Naive thymus-derived CD4-positive, alpha-beta T cell (primary cell): ENCODE data around the gene BCKDHA. TPM values are rescaled to one million over a fixed set of nuclear protein-coding genes. Genes with fewer than 3 reads are reported as not detected.

Experiments used
- ATAC-seq: fragments of 150-1000 bp; cut with Tn5 transposase; 2 replicates; pipeline ENCODE4 v1.10.0; 2021; ENCODE audit warnings: mild to moderate bottlenecking, moderate library complexity
- CTCF ChIA-PET: fragments of 350-600 bp; sonication (Branson Sonifier 250); formaldehyde crosslinking; loops from one replicate; lab custom pipeline; 2021; ENCODE audit warnings: antibody characterized with exemption; lab: Charles Lee
- POLR2A ChIA-PET: fragments of 350-600 bp; sonication (Branson Sonifier 250); formaldehyde crosslinking; loops from one replicate; lab custom pipeline; 2021; ENCODE audit warnings: antibody characterized with exemption, inconsistent platforms; lab: Charles Lee
- DNase-seq, 9 donors: peaks; one replicate each; pipeline versions ENCODE4 v3.0.0 to v3.0.0-alpha.2; 2020 to 2022; ENCODE audit warnings: mixed read lengths in 1 of 9
- H3K27ac ChIP-seq: one replicate; pipeline ENCODE4 v1.7.0; 2013; ENCODE audit warnings: mild to moderate bottlenecking, low read depth, low read length, moderate library complexity
- H3K27me3 ChIP-seq, 2 donors: one replicate each; pipeline ENCODE4 v1.7.0; 2013; ENCODE audit warnings: low read length in 2 of 2, mild to moderate bottlenecking in 2 of 2, moderate library complexity in 2 of 2; ENCODE audit not compliant: control insufficient read depth in 2 of 2, insufficient read depth in 2 of 2
- H3K36me3 ChIP-seq, 3 experiments: 1 replicate in 2 of 3; 2 replicates in 1 of 3; pipeline ENCODE4 v1.7.0; 2013; ENCODE audit warnings: low read length in 3 of 3, mild to moderate bottlenecking in 3 of 3, moderate library complexity in 1 of 3; ENCODE audit not compliant: insufficient read depth in 3 of 3, control insufficient read depth in 2 of 3
- H3K4me1 ChIP-seq, 2 donors: one replicate each; pipeline ENCODE4 v1.7.0; 2013; ENCODE audit warnings: low read length in 2 of 2, mild to moderate bottlenecking in 2 of 2, moderate library complexity in 1 of 2; ENCODE audit not compliant: control insufficient read depth in 2 of 2, insufficient read depth in 2 of 2
- H3K4me3 ChIP-seq: 2 replicates; pipeline ENCODE4 v1.7.0; 2013; ENCODE audit warnings: mild to moderate bottlenecking, low read length
- H3K9me3 ChIP-seq, 3 experiments: 1 replicate in 2 of 3; 2 replicates in 1 of 3; pipeline ENCODE4 v1.7.0; 2013; ENCODE audit warnings: low read length in 3 of 3; ENCODE audit not compliant: control insufficient read depth in 2 of 3
- H3K27ac Mint-ChIP-seq, 9 donors: one replicate each; pipeline ENCODE4 v1.8.0; 2020 to 2022; ENCODE audit warnings: mixed read lengths in 9 of 9, mild to moderate bottlenecking in 8 of 9, moderate library complexity in 5 of 9, inconsistent platforms in 2 of 9
- H3K27me3 Mint-ChIP-seq, 5 donors: one replicate each; pipeline ENCODE4 v1.8.0; 2021 to 2022; ENCODE audit warnings: mixed read lengths in 5 of 5, mild to moderate bottlenecking in 1 of 5
- H3K36me3 Mint-ChIP-seq, 5 donors: one replicate each; pipeline ENCODE4 v1.8.0; 2020 to 2022; ENCODE audit warnings: mixed read lengths in 5 of 5, mild to moderate bottlenecking in 3 of 5, inconsistent platforms in 1 of 5
- H3K4me1 Mint-ChIP-seq, 7 donors: one replicate each; pipeline ENCODE4 v1.8.0; 2020 to 2022; ENCODE audit warnings: mixed read lengths in 7 of 7, mild to moderate bottlenecking in 3 of 7, inconsistent platforms in 1 of 7
- H3K4me3 Mint-ChIP-seq, 10 donors: one replicate each; pipeline ENCODE4 v1.8.0; 2020 to 2022; ENCODE audit warnings: mild to moderate bottlenecking in 10 of 10, mixed read lengths in 10 of 10, moderate library complexity in 6 of 10, inconsistent platforms in 2 of 10
- H3K9me3 Mint-ChIP-seq, 11 donors: one replicate each; pipeline ENCODE4 v1.8.0; 2020 to 2022; ENCODE audit warnings: mixed read lengths in 11 of 11, mild to moderate bottlenecking in 4 of 11, inconsistent platforms in 1 of 11, moderate library complexity in 1 of 11
- intact Hi-C, 2 donors: fragments of 100-400 bp; cut with micrococcal nuclease; formaldehyde crosslinking; loops; one replicate each; pipeline ENCODE4 v1.15.1; 2023
- polyA plus RNA-seq, 2 donors: library from polyadenylated mRNA; unstranded; fragments of 300-500 nt; fragmentation: Illumina TruSeq; gene quantifications; one replicate each; pipeline ENCODE4 v1.2.3, GENCODE V29; 2021
- total RNA-seq, 6 experiments: library from RNA in 5 of 6; stranded (reverse) in 5 of 6; gene quantifications; 1 replicate in 5 of 6; 2 replicates in 1 of 6; pipeline ENCODE4 v1.2.3 and lab custom pipeline; 2021 to 2026

Gene BCKDHA
- total and polyA plus RNA-seq, 7 experiments from 2014 or later: 19.4 to 55.9 (median 21.4) TPM

DNA sequence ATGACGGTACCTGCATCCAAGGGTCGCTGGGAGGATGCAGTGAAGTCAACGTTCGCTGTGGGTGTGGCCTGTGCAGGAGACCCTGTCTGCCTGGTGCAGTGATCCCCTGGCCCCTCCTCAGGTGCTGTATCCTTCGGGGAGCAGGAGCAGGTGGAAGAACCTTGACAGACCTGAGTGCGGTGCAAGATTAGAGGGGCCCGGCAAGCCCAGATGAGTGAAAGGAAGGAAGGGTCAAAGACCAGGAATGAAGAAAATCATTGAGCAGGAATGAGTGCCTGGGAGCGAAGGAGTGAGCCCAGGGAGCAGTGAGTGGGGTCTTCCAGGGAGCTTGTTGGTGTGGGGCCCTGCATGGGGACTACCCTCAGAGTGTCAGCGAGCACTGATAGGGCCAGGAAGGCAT, 16.8 kb downstream of the BCKDHA start:
- Mint-ChIP-seq H3K9me3 (no peaks in the 10 kb centered on the region), H3K4me3 (no peak overlapping the region), H3K27me3 (no peaks in the 10 kb centered on the region), H3K27ac (no peak overlapping the region), H3K4me1 (peaks cover 0 to 16% (median 7%) of the 10 kb centered on the region in 7 donors), H3K36me3 (peaks cover 6 to 34% (median 8%) of the 10 kb centered on the region in 5 donors)
- DNase-seq (no peak), ATAC-seq (no peak)
- H3K27ac ChIP-seq: no peak overlapping the region
- peaks cover 0 to 4% of the 10 kb centered on the region in 2 donors for H3K4me1 ChIP-seq
- peaks cover 0 to 79% (median 3%) of the 10 kb centered on the region in 3 experiments for H3K36me3 ChIP-seq
- no peak overlapping the region for H3K4me3 ChIP-seq
- H3K27me3 ChIP-seq: no peaks in the 10 kb centered on the region
- ChIA-PET CTCF (interaction anchor here (0.9 kb wide), 1 partner anchor 156 kb away, joined by 3 read pairs; no protein-coding TSS in a partner anchor), POLR2A (interaction anchor here (0.5 kb wide), 1 partner anchor 981 kb away, joined by 3 read pairs; no protein-coding TSS in a partner anchor)
- no peaks in the 10 kb centered on the region for H3K9me3 ChIP-seq
- intact Hi-C loops: no loop called here

DNA sequence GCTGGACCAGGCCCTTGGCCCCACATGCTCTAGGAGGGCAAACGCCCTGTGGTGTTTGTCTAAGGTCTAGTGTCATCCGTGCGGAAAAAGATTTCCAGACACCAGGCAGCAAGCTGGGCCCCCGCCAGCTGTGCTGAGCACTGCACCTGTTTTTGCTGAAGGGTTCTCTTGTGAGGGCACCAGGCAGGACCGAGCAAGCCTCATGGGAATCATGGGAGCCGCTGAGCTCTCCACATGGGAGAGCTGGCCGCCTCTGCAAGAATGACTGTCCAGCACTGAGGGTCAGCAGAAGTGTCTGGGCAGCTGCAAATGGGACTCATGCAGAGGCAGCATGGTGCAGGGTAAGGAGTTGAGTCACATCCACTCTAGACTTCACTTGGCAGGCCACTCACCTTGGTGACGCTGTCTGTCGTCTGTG, 17.5 kb downstream of the BCKDHA start:
- Mint-ChIP-seq H3K4me1 (peaks cover 0 to 12% (median 1%) of the 10 kb centered on the region in 7 donors), H3K27ac (no peak overlapping the region), H3K36me3 (peaks cover 6 to 39% (median 8%) of the 10 kb centered on the region in 5 donors), H3K27me3 (no peaks in the 10 kb centered on the region), H3K9me3 (no peaks in the 10 kb centered on the region), H3K4me3 (no peak overlapping the region)
- ATAC-seq (no peak), DNase-seq (no peak)
- CTCF ChIA-PET: interaction anchor here (0.9 kb wide), 1 partner anchor 156 kb away, joined by 3 read pairs; no protein-coding TSS in a partner anchor
- H3K36me3 ChIP-seq: peaks cover 0 to 86% (median 3%) of the 10 kb centered on the region in 3 experiments
- POLR2A ChIA-PET: interaction anchor here (0.5 kb wide), 1 partner anchor 982 kb away, joined by 3 read pairs; no protein-coding TSS in a partner anchor
- no peaks in the 10 kb centered on the region for H3K9me3 ChIP-seq
- H3K4me3 ChIP-seq: no peak overlapping the region
- H3K27ac ChIP-seq: no peak overlapping the region
- intact Hi-C loops: no loop called here
- no peaks in the 10 kb centered on the region for H3K27me3 ChIP-seq
- peaks cover 0 to under 1% of the 10 kb centered on the region in 2 donors for H3K4me1 ChIP-seq

DNA sequence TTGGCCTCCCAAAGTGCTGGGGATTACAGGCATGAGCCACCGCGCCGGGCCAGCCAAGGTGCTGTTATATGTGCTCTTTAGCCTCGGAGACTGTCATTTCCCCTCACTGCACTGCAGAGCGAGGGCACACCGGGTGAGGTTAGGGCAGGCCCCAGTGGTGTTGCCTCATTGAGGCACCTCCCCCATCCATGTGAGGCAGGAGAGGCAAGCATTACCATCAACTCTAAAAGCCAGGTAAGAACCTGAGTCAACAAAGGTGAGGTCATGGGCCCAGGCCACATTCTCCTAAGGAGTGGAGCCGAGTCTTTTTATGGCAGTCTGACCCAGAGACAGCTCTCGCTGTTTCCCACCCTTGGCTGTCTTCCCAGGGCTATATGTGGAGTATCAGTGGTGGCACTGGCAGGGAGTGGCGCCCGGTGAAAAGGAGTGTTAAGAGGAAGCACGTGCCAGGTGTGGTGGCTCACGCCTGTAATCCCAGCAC, 18.6 kb downstream of the BCKDHA start:
- Histone ChIP-seq H3K4me1 (no peaks in the 10 kb centered on the region), H3K36me3 (peaks cover 3 to 90% (median 6%) of the 10 kb centered on the region in 3 experiments), H3K4me3 (no peak overlapping the region), H3K27ac (no peak overlapping the region), H3K9me3 (no peaks in the 10 kb centered on the region), H3K27me3 (no peaks in the 10 kb centered on the region)
- Mint-ChIP-seq H3K27me3 (no peaks in the 10 kb centered on the region), H3K36me3 (peaks cover 6 to 39% (median 10%) of the 10 kb centered on the region in 5 donors), H3K4me3 (no peak overlapping the region), H3K9me3 (peaks cover 0 to under 1% (median 0%) of the 10 kb centered on the region in 11 donors), H3K27ac (no peak overlapping the region), H3K4me1 (peaks cover 0 to 10% (median 0%) of the 10 kb centered on the region in 7 donors)
- no peak for DNase-seq
- POLR2A ChIA-PET: no interaction called here
- no peak for ATAC-seq
- CTCF ChIA-PET: no interaction called here
- intact Hi-C loops: no loop called here

DNA sequence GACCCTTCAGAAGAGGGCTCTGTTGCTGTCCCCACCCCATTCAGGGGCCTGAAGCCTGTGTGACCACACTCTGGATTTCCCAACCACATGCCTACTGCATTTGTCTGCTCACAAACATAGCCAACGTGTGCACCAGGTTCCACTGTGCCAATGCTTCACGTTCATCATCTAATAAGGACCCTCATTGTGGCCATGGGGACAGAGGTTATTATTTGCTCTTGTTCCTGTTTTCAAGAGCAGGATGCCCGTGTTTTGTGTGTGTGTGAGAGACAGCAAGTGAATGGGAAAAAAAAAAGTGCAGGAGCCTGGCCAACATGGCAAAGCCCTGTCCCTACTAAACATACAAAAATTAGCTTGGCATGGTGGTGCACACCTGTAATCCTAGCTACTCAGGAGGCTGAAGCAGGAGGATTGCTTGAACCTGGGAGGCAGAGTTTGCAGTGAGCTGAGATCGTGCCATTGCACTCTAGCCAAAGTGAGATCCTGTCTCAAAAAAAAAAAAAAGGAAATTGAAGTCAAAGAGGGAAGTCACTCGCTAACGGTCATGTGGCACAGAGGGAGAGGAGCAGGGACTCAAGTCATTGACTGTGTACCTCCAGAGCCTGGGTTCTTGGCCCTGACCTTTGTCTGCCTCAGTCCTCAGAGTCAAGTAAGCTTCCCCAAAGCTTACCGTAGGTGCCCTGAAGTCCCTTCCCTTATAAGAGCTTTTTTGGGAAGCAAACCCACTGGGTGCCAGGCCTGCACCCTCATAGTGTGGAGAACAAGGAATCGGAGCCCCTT, 22.7 kb downstream of the BCKDHA start:
- Mint-ChIP-seq H3K9me3 (peaks cover 0 to 1% (median 0%) of the 10 kb centered on the region in 11 donors), H3K27ac (no peak overlapping the region), H3K4me1 (peaks cover 0 to 3% (median 0%) of the 10 kb centered on the region in 7 donors), H3K27me3 (no peaks in the 10 kb centered on the region), H3K4me3 (no peak overlapping the region), H3K36me3 (peaks cover 0 to 38% (median 12%) of the 10 kb centered on the region in 5 donors)
- ATAC-seq (peak; percentile 81), DNase-seq (no peak)
- Histone ChIP-seq H3K36me3 (peaks cover 3 to 92% (median 14%) of the 10 kb centered on the region in 3 experiments), H3K9me3 (no peaks in the 10 kb centered on the region), H3K4me3 (no peak overlapping the region), H3K27ac (no peak overlapping the region), H3K4me1 (no peaks in the 10 kb centered on the region), H3K27me3 (no peaks in the 10 kb centered on the region)
- ChIA-PET POLR2A (interaction anchor here (0.6 kb wide), 1 partner anchor 24 kb away, joined by 3 read pairs; no protein-coding TSS in a partner anchor), CTCF (interaction anchor here (1.1 to 1.3 kb wide), 2 partner anchors 29 to 149 kb away, joined by 4 to 7 read pairs; no protein-coding TSS in a partner anchor)
- intact Hi-C loops: no loop called here

DNA sequence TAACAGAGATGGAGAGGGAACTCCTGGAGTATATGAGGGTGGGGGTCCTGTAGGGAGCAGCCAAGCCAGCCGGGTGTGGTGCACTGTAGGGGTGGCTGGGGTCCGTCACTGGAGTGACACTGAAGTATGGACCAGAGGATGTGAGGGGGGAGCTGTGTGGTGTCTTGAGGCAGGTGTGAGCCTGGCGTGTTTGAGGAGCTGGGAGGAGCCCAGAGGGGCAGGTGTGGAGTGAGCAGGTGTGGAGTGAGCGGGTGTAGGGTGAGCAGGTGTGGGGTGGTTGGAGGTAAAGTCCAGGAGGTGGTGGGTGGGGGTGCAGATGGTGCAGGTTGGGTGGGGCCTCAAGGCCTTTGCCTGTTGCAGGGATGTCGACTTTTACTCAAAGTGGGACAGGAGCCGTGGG, 23.7 kb downstream of the BCKDHA start:
- Mint-ChIP-seq H3K27ac (peak overlapping the region in 2 of 9 donors; percentile 11 to 36), H3K4me3 (no peak overlapping the region), H3K4me1 (peaks cover 0 to 7% (median 0%) of the 10 kb centered on the region in 7 donors), H3K27me3 (no peaks in the 10 kb centered on the region), H3K9me3 (peaks cover 0 to 1% (median 0%) of the 10 kb centered on the region in 11 donors), H3K36me3 (peaks cover 0 to 36% (median 12%) of the 10 kb centered on the region in 5 donors)
- ChIA-PET POLR2A (interaction anchor here (0.6 to 0.7 kb wide), 2 partner anchors 8 to 1939 kb away, joined by 3 read pairs; no protein-coding TSS in a partner anchor), CTCF (interaction anchor here (0.6 kb wide), 1 partner anchor 208 kb away, joined by 3 read pairs; no protein-coding TSS in a partner anchor)
- Histone ChIP-seq H3K27ac (no peak overlapping the region), H3K27me3 (no peaks in the 10 kb centered on the region), H3K36me3 (peaks cover 3 to 95% (median 14%) of the 10 kb centered on the region in 3 experiments), H3K4me1 (no peaks in the 10 kb centered on the region), H3K9me3 (no peaks in the 10 kb centered on the region), H3K4me3 (no peak overlapping the region)
- no peak for ATAC-seq
- DNase-seq: no peak
- intact Hi-C loops: no loop called here

DNA sequence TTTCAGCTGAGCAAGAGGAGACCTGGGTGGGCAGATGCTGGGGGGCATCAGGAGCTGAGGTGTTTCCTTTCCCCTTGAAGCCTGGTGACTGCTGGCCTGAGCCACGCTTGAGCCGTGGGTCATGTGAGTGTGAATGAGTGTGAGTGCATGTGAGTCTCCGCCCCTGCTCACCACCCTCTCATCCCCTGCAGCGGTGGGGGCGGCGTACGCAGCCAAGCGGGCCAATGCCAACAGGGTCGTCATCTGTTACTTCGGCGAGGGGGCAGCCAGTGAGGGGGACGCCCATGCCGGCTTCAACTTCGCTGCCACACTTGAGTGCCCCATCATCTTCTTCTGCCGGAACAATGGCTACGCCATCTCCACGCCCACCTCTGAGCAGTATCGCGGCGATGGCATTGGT, 24.4 kb downstream of the BCKDHA start:
- no peaks in the 10 kb centered on the region for H3K27me3 Mint-ChIP-seq
- ATAC-seq: no peak
- no peak for DNase-seq
- no peaks in the 10 kb centered on the region for H3K4me1 ChIP-seq
- CTCF ChIA-PET: no interaction called here
- POLR2A ChIA-PET: no interaction called here
- H3K4me1 Mint-ChIP-seq: peaks cover 0 to 13% (median 4%) of the 10 kb centered on the region in 7 donors
- peaks cover 0 to 1% (median 0%) of the 10 kb centered on the region in 11 donors for H3K9me3 Mint-ChIP-seq
- H3K27ac Mint-ChIP-seq: no peak overlapping the region
- no peaks in the 10 kb centered on the region for H3K9me3 ChIP-seq
- H3K36me3 ChIP-seq: peaks cover 3 to 90% (median 14%) of the 10 kb centered on the region in 3 experiments
- no peak overlapping the region for H3K4me3 ChIP-seq
- intact Hi-C loops: no loop called here
- H3K4me3 Mint-ChIP-seq: peak overlapping the region in 1 of 10 donors; percentile 64
- H3K27ac ChIP-seq: no peak overlapping the region
- H3K36me3 Mint-ChIP-seq: peaks cover 0 to 35% (median 12%) of the 10 kb centered on the region in 5 donors
- H3K27me3 ChIP-seq: no peaks in the 10 kb centered on the region
